ENCODE data around the gene ALDH3B2.
"Not testable (repeated sequence)": the region's sequence is repeated elsewhere in the genome, so short reads cannot be mapped to it uniquely, and the experiment has no call there.

ALDH3B2 gene

GRCh38 chr11:67627441-67627811 is 47.0 kb downstream of the ALDH3B2 start:
- TF ChIP-seq CTCF (IDR thresholded peaks at IDR 0.05; ENCODE audit: low read depth, low read length): no peak
- H3K4me3 ChIP-seq (ENCODE audit: low read depth, low read length): no peak overlapping the region

DNA sequence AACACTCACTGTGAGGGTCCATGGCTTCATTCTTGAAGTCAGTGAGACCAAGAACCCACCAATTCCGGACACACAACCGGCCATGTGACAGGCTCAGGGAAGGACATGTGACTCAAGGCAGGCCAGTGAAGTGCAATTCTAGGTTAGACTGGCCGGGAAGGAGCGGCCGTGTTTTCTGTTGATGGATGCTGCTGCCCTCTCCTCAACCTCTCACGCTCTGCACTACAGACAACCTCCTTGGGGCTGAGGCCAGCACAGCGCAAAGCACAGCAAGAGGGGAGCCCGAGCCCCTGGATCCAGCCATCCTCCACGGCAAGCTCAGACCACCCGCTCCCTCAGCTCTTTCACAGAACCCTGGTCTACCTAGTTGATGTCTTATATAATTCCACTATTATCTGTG is 47.5 kb downstream of the ALDH3B2 start:
- TF ChIP-seq CTCF (IDR thresholded peaks at IDR 0.05; ENCODE audit: low read depth, low read length): no peak

DNA sequence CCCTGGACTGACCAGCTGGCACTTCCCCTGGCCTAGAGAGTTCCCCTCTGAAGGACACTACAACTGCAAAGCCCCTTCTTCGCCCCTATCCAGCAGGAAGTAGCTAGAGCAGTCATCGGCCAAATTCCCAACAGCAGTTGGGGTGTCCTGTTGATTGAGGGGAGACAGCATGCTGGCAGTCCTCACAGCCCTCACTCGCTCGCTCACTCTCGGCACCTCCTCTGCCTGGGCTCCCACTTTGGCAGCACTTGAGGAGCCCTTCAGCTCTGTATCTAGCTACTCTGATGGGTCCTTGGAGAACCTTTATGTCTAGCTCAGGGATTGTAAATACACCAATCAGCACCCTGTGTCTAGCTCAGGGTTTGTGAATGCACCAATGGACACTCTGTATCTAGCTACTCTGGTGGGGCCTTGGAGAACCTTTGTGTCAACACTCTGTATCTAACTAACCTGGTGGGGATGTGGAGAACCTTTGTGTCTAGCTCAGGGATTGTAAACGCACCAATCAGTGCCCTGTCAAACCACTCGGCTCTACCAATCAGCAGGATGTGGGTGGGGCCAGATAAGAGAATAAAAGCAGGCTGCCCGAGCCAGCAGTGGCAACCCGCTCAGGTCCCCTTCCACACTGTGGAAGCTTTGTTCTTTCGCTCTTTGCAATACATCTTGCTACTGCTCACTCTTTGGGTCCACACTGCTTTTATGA is 48.1 kb downstream of the ALDH3B2 start:
- not testable (repeated sequence) for H3K4me3 ChIP-seq (ENCODE audit: low read depth, low read length)

More for the DNA sequence above, 47.5 kb downstream of the ALDH3B2 start:
- H3K4me3 ChIP-seq (ENCODE audit: low read depth, low read length): no peak overlapping the region

- not testable (repeated sequence) for H3K4me3 ChIP-seq (ENCODE audit: low read depth, low read length)
Observed at GRCh38 chr11:67623795-67624194, 50.6 kb downstream of the ALDH3B2 start.

- H3K4me3 ChIP-seq (ENCODE audit: low read depth, low read length): not testable (repeated sequence)
Observed at GRCh38 chr11:67622905-67623304, 51.5 kb downstream of the ALDH3B2 start.

DNA sequence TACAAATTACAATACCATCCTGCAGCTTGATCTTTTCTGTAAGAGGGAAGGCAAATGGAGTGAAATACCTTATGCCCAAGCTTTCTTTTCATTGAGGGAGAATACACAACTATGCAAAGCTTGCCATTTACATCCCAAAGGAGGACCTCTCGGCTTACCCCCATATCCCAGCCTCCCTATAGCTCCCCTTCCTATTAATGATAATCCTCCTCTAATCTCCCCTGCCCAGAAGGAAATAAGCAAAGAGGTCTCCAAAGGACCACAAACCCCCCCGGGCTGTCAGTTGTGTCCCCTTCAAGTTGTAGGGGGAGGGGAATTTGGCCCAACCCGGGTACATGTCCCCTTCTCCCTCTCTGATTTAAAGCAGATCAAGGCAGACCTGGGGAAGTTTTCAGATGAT is 52.5 kb downstream of the ALDH3B2 start:
- H3K4me3 ChIP-seq (ENCODE audit: low read depth, low read length): not testable (repeated sequence)

- H3K4me3 ChIP-seq (ENCODE audit: low read depth, low read length): not testable (repeated sequence)
Observed at GRCh38 chr11:67620621-67621020, 53.8 kb downstream of the ALDH3B2 start.

DNA sequence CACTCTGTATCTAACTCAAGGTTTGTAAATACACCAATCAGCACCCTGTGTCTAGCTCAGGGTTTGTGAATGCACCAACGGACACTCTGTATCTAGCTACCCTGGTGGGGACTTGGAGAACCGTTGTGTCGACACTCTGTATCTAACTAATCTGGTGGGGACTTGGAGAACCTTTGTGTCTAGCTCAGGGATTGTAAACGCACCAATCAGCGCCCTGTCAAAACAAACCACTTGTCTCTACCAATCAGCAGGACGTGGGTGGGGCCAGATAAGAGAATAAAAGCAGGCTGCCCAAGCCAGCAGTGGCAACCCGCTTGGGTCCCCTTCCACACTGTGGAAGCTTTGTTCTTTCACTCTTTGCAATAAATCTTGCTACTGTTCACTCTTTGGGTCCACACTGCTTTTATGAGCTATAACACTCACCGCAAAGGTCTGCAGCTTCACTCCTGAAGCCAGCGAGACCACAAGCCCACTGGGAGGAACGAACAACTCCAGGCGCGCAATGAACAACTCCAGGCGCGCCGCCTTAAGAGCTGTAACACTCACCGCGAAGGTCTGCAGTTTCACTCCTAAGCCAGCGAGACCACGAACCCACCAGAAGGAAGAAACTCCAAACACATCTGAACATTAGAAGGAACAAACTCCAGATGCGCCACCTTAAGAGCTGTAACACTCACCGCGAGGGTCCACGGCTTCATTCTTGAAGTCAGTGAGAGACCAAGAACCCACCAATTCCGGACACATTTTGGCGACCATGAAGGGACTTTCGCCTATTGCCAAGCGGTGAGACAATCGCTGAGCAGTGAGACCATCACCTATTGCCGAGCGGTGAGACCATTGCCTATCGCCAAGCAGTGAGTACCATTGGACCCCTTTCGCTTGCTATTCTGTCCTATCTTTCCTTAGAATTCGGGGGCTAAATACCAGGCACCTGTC is 54.5 kb downstream of the ALDH3B2 start:
- not testable (repeated sequence) for H3K4me3 ChIP-seq (ENCODE audit: low read depth, low read length)

DNA sequence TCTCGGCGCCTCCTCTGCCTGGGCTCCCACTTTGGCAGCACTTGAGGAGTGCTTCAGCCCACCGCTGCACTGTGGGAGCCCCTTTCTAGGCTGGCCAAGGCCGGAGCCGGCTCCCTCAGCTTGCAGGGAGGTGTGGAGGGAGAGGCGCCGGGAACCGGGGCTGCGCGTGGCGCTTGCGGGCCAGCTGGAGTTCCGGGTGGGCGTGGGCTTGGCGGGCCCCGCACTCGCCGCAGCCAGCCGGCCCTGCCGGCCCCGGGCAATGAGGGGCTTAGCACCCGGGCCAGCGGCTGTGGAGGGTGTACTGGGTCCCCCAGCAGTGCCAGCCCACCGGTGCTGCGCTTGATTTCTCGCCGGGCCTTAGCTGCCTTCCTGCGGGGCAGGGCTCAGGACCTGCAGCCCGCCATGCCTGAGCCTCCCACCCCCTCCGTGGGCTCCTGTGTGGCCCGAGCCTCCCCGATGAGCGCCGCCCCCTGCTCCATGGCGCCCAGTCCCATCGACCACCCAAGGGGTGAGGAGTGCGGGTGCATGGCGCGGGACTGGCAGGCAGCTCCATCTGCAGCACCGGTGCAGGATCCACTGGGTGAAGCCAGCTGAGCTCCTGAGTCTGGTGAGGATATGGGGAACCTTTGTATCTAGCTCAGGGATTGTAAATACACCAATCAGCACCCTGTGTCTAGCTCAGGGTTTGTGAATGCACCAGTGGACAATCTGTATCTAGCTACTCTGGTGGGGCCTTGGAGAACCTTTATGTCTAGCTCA is 55.3 kb downstream of the ALDH3B2 start:
- H3K4me3 ChIP-seq (ENCODE audit: low read depth, low read length): not testable (repeated sequence)

DNA sequence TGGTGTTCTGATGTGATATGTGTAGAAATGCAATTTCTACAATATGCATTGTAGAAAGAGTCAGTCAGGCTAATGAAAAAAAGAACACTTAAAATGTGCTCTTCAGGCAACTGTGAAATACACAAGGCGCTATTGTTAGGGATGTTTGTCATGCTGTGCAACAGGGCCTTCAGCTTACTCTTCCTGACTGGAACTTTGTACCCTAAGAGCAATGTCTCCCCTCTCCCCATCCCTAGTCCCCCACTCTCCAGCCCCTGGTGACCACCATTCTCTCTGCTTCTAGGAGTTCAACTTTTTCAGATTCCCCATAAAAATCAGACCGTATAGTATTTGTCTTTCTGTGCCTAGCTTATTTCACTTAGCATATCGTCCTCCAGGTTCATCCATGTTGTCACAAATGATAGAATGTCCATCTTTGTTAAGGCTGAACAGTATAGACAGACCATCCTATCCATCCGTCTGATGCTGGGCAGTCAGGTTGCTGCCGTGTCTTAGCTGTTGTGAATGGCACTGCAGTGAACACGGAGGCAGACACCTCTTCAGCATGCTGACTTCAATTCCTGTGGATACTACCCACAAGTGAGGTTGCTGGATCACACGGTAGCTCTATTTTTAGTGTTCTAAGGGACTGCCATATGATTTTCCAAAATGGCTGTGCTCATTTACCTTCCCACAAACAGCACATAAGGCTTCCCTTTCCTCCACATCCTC is 57.0 kb downstream of the ALDH3B2 start:
- H3K4me3 ChIP-seq (ENCODE audit: low read depth, low read length): no peak overlapping the region

More for the DNA sequence above, 57.0 kb downstream of the ALDH3B2 start:
- TF ChIP-seq CTCF (IDR thresholded peaks at IDR 0.05; ENCODE audit: low read depth, low read length): no peak

Data from WI38 (cell line).